BJ (cell line): Measurements from ENCODE around the gene SPRED2. TPM values are rescaled to one million over a fixed set of nuclear protein-coding genes. Genes with fewer than 3 reads are reported as not detected.

ENCODE experiments used
- CTCF ChIA-PET: fragments of 350-600 bp; formaldehyde crosslinking; extraction: SDS; loops from one replicate; lab custom pipeline; 2021; ENCODE audit warnings: antibody characterized with exemption, inconsistent platforms; lab: Yijun Ruan, JAX
- POLR2A ChIA-PET: fragments of 300-600 bp; sonication (Branson Sonifier 250); formaldehyde crosslinking; extraction: SDS; loops from one replicate; lab custom pipeline; 2021; ENCODE audit warnings: antibody characterized with exemption; lab: Charles Lee
- DNase-seq: peaks from one replicate; pipeline ENCODE4 v3.0.0-alpha.2; 2011; ENCODE audit warnings: low read depth
- H3K27me3 ChIP-seq: 2 replicates; pipeline ENCODE4 v1.6.0; 2011; ENCODE audit warnings: low read length; ENCODE audit not compliant: control insufficient read depth, insufficient read depth
- H3K36me3 ChIP-seq: 2 replicates; pipeline ENCODE4 v1.5.1; 2011; ENCODE audit warnings: low read length; ENCODE audit not compliant: control insufficient read depth, insufficient read depth
- H3K4me3 ChIP-seq: 2 replicates; pipeline ENCODE4 v1.5.1; 2011; ENCODE audit warnings: low read depth, mild to moderate bottlenecking, control low read depth, low read length
- CTCF ChIP-seq: IDR thresholded peaks from 2 replicates; pipeline ENCODE4 v1.5.1; 2011; ENCODE audit warnings: low read depth, mild to moderate bottlenecking, control low read depth, inconsistent platforms, low read length, moderate library complexity; ENCODE audit not compliant: insufficient read depth
- polyA plus RNA-seq: library from polyadenylated mRNA; depleted of rRNA; stranded (reverse); fragments of >200 nt; gene quantifications from 2 replicates; pipeline ENCODE4 v1.2.3, GENCODE V29; 2011

Gene SPRED2
- polyA plus RNA-seq, 1 experiment, result 13.1 TPM

DNA sequence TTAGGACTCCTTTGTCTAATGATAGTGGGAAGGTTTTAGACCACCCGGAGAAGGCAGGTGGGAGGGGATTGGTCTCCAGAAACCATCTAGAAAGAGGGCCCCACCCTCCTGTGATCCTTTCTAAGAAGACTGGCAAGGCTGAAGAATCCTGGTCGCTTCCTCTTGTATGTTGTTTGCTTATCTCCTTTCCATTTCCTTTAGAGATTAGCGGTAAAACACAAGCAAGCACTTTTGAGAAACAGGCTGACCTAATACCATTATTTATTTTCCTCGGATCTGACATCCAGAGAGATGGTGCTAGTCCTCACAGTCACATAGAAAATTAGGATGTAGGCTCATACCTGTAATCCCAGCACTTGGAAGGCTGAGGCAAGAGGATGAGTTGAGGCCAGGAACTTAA lies 45.2 kb upstream of the SPRED2 start:
- no peak for DNase-seq
- H3K4me3 ChIP-seq, result no peak overlapping the region
- CTCF ChIA-PET, result no interaction called here
- no peak for TF ChIP-seq CTCF
- POLR2A ChIA-PET, result no interaction called here
- H3K36me3 ChIP-seq, result no peaks in the 10 kb centered on the region
- no peaks in the 10 kb centered on the region for H3K27me3 ChIP-seq

DNA sequence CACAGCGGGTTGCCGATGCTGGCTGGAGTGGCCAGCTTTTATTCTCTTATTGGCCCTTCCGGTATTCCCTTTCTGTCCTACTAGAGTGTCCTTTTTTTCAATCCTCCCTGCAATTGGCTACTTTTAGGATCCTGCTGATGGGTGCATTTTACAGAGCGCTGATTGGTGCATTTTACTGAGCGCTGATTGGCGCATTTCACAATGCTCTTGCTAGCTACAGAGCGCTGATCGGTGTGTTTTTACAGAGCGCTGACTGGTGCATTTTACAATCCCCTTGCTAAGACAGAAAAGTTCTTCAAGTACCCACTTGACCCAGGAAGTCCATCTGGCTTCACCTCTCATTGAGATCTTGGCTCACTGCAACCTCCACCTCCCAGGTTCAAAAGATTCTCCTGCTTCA lies 44.4 kb upstream of the SPRED2 start:
- Histone ChIP-seq H3K36me3 (no peaks in the 10 kb centered on the region), H3K27me3 (no peaks in the 10 kb centered on the region), H3K4me3 (no peak overlapping the region)
- TF ChIP-seq CTCF, result no peak
- POLR2A ChIA-PET, result no interaction called here
- CTCF ChIA-PET, result no interaction called here
- no peak for DNase-seq

DNA sequence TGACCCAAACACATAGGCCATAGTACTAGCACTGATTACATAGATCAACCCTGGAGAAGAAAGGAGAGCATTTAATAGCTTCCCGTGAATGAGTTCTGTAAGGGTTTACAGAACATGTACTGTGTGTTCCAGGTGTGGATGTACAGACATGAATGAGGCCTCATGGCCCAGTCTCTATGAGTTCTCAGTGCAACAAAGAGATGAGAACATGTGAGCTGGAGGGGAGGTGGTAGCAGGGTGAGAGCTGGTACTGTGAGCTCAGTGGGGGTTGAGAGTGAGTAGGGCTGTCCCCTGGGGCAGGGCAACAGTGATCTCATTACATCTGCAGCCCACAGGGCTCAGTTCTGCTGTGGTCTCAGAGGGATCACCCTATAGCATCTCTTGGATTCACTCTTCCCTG lies 42.6 kb upstream of the SPRED2 start:
- TF ChIP-seq CTCF, result no peak
- Histone ChIP-seq H3K27me3 (no peaks in the 10 kb centered on the region), H3K36me3 (no peaks in the 10 kb centered on the region), H3K4me3 (no peak overlapping the region)
- POLR2A ChIA-PET, result no interaction called here
- DNase-seq, result no peak
- CTCF ChIA-PET, result interaction anchor here (1.3 kb wide), 1 partner anchor 14 kb away, joined by 5 read pairs; no protein-coding TSS in a partner anchor

DNA sequence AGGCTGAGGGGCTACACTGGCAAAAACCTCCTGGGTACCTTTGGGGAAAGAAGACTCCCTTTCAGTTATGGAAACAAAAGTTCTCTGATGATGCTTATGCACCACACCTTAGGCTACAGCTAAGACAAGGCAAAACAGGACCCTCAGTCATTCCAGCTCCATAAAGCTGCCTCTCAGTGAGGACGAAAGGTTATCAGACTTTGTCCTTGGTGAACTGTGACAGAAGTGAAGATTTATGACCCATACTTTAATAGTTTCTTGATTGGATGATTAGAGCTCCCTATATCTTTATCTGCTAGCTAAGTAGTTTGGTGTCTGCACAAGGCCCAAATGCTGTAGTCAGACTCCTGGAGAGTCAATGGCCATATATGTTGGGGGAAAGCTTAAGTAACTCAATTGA lies 40.6 kb upstream of the SPRED2 start:
- DNase-seq, result no peak
- Histone ChIP-seq H3K27me3 (no peaks in the 10 kb centered on the region), H3K4me3 (no peak overlapping the region), H3K36me3 (no peaks in the 10 kb centered on the region)
- CTCF ChIA-PET, result no interaction called here
- TF ChIP-seq CTCF, result no peak
- POLR2A ChIA-PET, result interaction anchor here (0.6 kb wide), 1 partner anchor 31 kb away, joined by 3 read pairs; no protein-coding TSS in a partner anchor

DNA sequence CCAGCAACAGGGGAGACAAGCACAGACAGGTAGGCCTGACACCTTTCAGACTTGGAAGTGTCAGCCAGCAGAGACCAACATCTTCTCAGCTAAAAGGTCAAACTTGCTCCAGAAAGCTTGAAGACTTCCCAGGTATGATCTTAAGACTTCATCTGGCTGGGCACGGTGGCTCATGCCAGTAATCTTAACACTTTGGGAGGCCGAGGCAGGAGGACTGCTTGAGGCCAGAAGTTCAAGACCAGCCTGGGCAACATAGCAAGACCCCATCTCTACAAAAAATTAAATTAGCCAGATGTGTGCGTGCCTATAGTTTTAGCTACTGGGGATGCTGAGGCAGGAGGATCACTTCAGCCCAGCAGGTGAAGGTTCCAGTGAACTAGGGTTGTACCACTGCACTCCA lies 39.0 kb upstream of the SPRED2 start:
- CTCF ChIA-PET, result no interaction called here
- POLR2A ChIA-PET, result no interaction called here

More for the DNA sequence above, 39.0 kb upstream of the SPRED2 start:
- no peak overlapping the region for H3K4me3 ChIP-seq
- no peak for DNase-seq
- no peak for TF ChIP-seq CTCF
- no peaks in the 10 kb centered on the region for H3K27me3 ChIP-seq
- no peaks in the 10 kb centered on the region for H3K36me3 ChIP-seq
